GM18526 (cell line): ENCODE results near the gene RHOBTB3.

Source experiments
- POLR2A ChIP-seq: IDR thresholded peaks from 3 replicates; pipeline ENCODE4 v1.6.1; 2011; ENCODE audit not compliant: insufficient read length; ENCODE audit errors: extremely low read depth

Gene RHOBTB3

DNA sequence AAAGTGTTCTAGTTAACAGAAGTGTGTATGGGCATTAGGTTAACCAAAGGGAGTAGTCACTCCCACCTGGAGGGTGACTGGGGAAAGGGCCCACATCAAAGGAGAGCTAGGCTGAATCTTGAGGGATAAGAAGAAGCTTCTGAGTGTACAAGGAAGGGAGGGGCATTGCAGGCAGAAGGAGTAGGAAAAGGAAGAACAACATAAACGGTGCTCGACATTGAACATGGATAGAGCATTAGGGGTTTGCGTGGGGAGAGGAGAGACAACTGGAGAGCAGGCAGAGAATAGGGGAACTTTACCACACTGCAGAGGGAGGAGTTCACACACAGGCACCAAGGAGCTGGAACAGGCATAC, 96.7 kb downstream of the RHOBTB3 start:
- TF ChIP-seq POLR2A, result no peak

- TF ChIP-seq POLR2A, result no peak
These were observed 99.1 kb downstream of the RHOBTB3 start for GRCh38 chr5:95830226-95830625.

GRCh38 chr5:95832664-95833063, 101.5 kb downstream of the RHOBTB3 start:
- no peak for TF ChIP-seq POLR2A

- TF ChIP-seq POLR2A, result no peak
These were observed 104.7 kb downstream of the RHOBTB3 start for GRCh38 chr5:95835682-95836385.

- no peak for TF ChIP-seq POLR2A
These were observed 105.4 kb downstream of the RHOBTB3 start for GRCh38 chr5:95836544-95836943.

DNA sequence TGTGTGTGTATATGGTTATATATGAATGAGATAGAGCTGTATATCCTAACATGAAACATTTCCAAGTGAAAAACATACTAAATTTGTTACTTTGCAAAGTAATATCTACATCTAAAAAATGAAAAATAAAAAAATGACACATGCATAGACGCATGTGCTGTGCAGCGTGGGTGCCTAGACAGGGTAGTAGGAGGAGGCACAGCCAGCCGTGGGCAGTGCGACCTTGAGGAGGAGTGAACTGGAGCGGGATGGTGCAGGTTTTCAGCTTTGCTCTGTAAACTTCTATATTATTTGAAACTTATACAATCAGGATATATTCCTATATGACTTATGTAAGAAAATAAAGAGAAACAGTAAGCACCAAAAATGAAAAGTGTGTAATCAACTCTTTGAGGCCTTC, 106.4 kb downstream of the RHOBTB3 start:
- TF ChIP-seq POLR2A, result no peak

DNA sequence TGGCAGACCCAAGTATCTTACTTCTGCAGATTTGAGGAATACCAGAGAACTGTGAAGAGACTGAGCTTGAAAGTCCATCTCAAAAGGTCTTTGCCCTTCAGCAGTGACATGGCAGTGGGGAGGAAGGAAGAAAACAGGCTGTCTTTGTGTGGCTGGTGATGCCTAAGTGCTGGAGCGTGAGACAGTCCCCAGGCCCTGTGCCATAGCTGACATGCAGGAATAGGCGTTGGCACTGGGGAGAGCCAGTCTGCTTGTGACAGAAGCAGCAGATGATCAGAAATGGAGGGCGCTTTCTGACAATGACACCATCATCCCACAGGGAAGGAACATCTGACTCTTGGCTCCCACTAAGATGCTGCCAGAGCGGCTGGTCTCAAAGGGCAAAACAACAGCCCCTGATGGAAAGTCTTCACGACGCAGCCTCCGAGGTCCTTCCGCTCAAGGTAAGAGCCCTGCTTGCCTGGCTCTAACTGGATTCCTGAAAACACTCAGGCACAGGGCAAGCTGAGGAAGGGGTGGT, 106.9 kb downstream of the RHOBTB3 start:
- TF ChIP-seq POLR2A, result no peak

DNA sequence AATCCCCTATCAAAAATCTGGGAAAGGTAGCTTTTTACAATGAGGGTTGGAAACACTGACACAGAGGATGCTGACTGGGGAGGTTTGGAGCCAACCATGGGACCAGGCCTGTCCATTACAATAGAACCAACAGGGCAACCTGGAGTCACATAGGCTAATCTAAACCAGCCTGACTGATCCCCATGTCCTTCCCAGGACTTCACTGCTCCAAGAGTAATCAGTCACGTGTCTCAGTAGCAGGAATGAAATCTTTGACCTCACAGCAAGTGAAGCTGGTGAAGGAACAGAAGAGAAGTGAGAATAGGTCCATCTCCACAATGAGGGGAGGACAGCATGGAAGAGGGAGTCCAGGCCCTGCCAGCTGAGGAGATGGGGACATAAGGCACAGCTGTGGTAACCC, 107.4 kb downstream of the RHOBTB3 start:
- no peak for TF ChIP-seq POLR2A

DNA sequence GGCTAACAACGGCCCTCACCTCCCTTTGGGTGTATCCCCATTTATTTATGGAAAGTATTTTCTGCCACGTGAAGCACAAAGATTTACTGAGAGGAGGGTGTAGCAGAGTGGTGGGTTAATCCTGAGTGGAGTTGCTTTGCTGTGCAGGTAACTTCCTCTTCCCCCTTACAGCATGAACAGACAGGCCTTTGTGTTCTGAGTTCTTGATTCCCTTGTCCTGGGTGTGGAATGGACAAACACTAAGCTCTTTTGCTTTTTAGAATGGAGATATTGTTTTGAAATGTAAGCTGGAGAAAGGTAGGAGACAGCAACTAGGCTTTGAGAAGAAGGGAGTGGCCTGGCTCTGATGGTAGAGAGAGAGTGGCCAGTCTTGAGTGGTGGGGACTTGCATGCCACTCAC, 108.5 kb downstream of the RHOBTB3 start:
- no peak for TF ChIP-seq POLR2A

GRCh38 chr5:95840956-95841705, 110.0 kb downstream of the RHOBTB3 start:
- no peak for TF ChIP-seq POLR2A

DNA sequence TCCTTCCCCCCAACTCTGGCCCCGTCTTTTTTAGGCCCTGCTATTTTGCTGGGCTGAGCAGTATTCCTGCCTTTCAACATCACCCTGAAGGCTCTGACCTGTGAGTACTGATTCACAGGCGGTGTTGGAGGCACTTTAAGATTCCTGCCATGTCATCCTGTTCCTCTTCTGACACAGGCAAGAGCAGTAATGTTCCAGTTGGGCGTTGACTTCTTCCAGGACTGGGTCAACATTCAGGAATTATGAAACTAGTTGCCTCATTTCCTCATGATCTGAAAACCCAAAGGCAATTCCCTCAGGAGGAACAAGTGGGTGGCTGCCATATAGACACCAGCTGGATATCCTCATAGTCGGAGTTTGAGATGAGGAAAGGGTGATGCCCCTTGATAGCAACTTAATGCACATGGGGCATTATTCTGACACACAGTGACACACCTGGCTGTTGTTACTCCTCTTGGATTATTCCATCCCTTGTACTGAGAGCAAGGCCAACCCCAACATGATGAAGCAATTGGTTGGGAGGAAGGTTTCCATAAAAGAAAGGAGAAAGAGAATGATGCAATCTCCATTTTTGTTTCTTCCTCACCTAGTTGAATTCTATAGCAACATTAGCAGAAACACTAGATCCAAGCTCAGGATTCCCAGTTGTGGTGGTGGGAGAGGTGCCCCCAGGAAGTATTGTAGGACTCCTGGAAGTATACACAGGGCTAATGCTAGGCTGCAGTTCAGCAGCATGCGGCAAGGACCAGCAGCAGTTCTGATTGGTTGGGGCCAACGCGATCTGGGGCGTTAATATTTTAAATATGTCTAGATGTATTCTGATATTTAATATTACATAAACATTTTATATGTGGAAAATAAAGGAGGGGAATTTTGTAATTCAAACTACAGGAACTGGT, 111.0 kb downstream of the RHOBTB3 start:
- no peak for TF ChIP-seq POLR2A

DNA sequence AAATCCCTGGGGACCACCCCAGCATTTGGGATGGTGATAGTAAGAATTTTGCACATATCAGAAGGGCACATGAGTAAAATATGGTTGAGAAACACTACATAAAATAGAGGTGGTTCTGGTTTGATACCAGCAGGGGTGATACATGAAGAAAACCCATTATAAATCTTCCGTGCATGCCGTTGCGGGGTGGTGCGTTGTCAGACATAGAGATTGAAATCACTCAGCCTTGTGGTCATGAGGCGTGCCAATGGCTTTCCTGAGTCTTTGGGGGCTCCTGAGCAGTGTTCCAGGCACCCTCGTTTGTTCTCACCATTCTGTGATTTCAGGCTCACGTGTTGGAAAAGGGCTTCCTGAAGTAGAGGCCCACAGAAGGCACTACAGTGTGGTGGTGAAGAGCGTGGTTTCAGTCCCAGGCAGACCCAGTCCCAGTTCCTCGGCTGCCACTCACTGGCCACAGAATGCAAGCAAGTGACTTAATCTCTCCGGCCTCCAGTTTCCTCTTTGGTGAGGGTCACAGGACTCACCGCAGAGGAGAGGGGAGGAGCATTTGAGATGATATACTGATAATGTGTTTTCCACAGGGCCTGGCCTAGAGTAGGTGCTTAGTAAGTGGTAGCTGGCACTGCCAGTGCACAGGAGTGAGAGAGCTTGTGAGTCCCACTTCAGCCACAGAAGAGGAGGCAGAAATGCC, 111.9 kb downstream of the RHOBTB3 start:
- no peak for TF ChIP-seq POLR2A

DNA sequence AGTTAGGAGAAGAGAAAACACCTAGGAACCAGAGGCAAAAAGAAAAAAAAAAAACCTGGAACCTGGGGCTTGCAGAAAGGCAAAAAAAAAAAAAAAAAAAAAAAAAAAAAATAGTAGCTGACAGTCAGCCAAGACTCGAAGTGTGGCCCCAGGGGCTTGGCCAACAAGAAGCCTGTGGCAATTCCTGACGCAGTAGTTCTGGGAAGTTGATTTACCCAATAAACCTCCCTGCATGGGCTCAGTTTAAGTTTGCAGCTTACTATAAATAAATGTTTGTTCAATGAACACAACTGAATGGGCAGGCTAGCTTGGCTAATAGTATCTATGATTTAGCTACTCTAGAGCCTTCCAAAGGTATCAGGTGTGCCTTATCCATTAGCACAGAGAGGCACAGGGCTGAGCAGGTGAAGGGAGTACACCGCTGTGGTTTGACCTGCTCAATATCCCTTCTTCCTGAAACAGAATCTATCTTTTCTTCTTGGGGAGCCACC, 112.6 kb downstream of the RHOBTB3 start:
- TF ChIP-seq POLR2A, result no peak

DNA sequence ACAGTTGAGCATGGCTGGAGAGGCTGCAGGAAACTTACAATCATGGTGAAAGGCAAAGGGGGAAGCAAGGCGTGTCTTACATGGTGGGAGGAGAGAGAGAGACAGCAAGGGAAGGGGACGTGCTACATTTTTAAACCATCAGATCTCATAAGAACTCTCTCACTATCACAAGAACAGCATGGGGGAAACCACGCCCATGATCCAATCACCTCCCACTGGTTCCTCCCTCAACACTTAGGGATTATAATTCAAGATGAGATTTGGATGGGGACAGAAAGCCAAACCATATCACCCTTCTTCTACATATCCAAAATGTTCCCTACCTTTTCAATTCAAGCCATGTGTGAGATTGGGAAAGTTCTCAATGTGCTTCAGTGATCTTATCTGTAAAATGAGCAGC, 114.3 kb downstream of the RHOBTB3 start:
- no peak for TF ChIP-seq POLR2A
